NCI-H1105 treated with DMSO at 0.1 percent for 48 hours (cell line): Measurements from ENCODE around the gene RGS1.

Experiments
- DNase-seq: peaks from one replicate; lab custom pipeline; 2025; lab: John Stamatoyannopoulos, UW

The RGS1 gene

DNA sequence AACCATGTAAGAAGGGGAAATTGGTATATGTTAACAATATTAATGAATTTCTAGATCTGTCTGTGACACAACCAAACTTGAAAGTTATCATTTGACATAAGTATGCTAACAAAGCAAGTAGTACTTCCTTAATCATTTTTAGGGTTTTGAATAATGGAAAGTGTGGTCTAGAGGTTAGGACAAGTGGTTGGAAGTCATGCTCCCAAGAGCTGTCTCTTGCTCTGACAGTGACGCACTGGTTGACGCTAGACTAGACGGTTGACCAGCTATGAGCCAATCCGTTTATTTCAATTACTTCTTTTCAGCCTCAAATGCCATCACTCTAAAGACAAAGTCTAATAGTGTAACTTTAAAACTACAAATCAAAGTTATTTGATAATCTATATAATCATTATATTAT lies 20.7 kb upstream of the RGS1 start:
- DNase-seq = no peak

GRCh38 chr1:192555399-192555798 lies 20.2 kb upstream of the RGS1 start:
- no peak for DNase-seq

DNA sequence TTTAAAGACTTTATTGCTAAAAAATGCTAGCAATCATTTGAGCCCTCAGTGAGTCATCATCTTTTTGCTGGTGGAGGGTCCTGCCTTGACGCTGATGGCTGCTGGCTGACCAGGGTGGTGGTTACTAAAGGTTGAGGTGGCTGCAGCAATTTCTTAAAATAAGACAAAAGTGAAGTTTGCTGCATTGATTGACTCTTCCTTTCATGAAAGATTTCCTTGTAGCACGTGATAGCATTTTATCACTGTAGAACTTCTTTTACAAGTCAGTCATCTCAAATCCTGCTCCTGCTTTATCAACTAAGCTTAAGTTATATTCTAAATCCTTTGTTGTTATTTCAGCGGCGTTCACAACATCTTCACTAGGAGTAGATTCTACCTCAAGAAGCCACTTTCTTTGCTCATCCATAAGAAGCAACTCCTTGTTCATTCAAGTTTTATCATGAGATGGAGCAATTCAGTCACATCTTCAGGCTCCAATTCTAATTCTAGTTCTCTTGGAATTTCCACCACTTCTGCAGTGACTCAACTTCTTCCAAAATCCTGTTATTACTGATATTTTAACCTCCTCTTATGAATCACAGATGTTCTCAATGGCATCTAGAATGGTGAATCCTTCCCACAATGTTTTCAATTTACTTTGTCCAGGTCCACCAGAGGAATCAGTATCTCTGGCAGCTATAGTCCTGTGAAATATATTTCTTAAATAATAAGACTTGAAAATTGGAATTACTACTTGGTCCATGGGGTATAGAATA lies 17.6 kb upstream of the RGS1 start:
- DNase-seq = no peak

- no peak for DNase-seq
Observed at GRCh38 chr1:192559115-192560006, 16.2 kb upstream of the RGS1 start.

GRCh38 chr1:192561301-192561700 lies 14.3 kb upstream of the RGS1 start:
- no peak for DNase-seq

GRCh38 chr1:192563129-192563528 lies 12.4 kb upstream of the RGS1 start:
- no peak for DNase-seq

DNA sequence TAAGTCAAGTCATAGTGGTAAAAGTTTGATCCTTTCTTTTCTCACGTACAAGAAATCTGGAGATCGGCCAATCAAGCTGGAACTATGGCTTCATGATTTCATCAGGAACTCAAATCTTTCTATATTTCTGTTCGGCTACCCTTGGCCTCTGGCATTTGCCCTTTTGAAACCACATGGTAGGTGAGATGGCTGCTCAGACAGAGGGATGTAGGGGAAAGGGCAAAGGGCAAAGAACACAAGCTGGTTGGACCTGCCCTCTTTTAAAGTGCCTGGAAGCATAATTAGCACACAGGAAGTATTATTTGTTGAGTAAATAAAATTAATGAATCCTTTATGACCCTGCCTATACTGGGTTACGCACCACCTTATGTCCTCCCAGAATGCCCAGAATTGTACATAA lies 11.5 kb upstream of the RGS1 start:
- DNase-seq = no peak

DNA sequence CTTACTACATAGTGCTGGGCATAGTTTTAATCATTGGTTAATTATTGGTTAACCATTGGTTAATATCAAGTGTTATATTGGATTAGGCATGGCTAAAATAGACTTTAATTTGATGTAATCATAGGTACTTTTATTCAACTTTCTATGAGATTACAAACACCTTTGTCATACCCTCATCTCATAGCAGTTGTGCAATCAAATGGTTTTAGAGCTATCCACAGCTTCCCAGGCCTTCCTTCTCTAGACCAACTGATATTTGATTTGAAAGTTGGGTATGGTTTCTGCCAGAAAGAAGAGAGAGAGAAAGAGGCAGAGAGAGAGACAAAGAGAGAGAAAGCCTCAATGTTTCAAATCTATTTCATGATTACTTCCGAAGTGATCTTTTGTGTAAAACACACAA lies 9.6 kb upstream of the RGS1 start:
- no peak for DNase-seq

DNA sequence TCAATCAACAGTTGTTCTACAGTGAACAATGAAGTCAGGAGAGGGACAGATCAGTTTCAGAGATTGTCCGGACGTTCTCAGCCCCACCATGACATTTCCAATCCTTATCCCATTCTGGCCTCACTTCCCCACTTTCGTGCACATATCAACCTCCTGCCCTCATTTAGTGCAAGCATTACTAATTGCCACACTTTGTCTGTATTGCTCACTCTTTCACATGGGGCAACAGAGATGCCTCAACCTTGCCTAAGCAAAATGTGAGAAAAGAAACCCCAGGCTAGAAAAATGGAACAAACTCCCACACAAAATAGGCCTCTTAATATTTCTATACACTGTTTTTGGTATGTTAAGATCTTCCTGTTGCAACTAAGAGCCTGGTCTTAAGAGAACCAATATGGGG lies 8.9 kb upstream of the RGS1 start:
- no peak for DNase-seq

DNA sequence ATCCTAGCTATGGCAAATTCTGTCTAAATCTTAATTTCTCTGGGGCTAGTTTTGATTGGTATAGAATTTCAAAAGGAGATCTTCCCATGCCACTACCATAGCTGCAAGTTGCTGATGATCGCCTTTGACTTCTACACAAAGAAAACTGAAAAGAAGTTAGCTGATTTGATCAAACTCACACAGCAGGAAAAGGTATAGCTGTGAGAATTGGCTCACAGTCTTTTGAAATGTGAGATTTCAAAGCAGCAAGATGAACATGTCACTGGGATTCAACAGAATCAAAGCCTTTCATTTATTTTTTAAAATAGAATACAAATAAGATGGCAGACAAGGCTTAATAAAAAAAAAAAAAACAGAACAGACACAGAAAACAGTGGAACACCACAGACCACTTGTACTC lies 7.5 kb upstream of the RGS1 start:
- no peak for DNase-seq

GRCh38 chr1:192571668-192572067 lies 3.9 kb upstream of the RGS1 start:
- DNase-seq = no peak

DNA sequence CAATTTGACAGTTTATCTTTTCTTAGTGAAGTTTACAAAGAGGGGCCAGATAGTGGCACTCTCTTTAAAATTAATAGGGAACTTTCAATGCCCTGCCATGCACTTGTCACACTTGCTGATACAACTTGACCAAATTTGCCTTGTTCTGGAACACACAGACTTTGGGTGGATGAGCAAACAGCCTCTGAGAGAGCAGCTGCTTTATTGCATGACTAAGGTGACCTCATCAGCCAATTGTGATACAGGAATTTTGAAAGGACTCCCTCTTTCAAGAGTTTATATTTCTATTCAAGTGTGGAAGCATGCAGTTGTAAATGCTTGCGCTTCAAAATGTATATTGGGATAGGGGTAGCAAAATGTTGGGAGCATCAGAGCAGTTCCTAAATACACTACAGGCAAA lies 2.1 kb upstream of the RGS1 start:
- no peak for DNase-seq

GRCh38 chr1:192574073-192574472 lies 1.5 kb upstream of the RGS1 start:
- DNase-seq = no peak

DNA sequence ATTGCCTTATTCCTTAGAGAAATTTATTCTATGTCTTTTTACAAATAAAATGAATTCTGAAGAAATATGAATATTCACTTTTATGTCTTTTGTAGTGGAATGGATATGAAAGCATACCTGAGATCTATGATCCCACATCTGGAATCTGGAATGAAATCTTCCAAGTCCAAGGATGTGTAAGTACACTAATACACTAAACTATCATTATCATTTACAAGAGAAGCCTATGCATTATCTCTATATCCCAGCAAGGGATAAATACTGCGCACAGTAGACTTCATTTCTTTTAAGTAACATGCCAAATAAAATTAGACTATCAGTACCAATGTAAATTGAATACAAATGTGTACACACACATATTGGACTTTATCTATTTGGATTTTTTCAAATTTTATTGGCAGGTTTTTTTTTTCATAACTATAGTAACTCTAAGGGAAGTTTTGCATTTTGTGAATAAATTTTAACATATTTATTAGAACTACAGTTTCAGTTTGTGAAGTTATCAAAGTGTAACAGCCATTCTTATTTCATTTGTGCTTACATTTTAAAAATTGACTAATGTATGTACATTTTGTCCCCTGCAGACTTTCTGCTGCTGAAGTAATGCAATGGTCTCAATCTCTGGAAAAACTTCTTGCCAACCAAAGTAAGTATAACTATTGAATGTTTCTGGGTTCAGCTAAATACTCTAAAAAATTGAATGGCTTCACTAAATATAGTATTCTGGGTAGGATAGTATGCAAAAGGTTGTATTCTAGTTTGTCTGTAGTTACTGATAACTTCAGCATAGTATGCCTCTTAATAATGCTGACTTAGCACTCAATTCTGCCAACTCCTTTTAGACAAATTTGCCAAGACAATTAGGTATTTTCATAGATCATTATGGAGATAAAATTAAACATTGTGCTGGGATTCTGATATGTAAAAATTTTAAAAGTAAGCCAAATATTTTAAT lies 894 bp downstream of the RGS1 start:
- no peak for DNase-seq

DNA sequence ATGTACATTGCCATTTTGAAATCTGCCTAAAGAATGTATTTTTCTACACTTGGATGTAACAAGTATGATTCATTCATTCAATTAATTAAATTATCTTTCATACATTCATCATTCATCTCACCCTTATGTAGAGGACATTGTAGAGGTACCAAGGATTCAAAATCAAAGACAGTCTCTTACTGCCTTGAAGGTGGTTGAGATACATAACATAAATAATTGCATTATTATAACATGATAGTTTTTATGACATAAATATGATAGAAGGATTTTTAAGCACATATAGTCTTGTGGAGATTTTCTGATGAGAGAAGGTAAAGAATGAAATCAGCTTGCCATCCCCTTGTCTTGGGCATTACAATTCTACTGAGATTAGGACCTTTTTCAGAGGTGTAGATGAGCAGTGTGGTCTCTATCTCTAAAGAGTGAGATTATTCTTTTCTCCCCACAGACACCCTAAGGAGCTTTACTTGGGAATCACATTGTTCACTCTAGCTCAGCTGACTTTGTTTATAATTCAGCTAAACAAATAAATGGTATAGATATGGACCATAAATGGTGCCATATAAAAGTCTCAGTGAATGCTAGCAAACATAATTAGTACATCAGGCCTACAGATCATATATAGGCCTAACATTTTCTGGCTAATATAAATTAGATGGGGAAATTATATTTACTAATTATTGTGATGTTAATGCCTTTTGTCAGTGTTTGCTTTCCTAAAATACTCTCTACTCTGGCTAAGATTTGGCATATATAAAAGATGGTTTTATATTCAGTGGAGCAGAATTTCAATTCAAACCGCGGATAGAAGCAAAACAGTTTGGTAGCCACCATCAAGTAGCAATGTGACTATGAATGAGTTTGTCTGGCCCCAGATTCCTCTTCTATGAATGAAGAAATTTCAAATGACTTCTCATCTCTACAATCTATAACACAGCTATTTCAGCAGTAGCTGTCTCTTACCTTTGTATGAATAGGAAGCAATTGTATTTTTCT lies 1.9 kb downstream of the RGS1 start:
- no peak for DNase-seq

DNA sequence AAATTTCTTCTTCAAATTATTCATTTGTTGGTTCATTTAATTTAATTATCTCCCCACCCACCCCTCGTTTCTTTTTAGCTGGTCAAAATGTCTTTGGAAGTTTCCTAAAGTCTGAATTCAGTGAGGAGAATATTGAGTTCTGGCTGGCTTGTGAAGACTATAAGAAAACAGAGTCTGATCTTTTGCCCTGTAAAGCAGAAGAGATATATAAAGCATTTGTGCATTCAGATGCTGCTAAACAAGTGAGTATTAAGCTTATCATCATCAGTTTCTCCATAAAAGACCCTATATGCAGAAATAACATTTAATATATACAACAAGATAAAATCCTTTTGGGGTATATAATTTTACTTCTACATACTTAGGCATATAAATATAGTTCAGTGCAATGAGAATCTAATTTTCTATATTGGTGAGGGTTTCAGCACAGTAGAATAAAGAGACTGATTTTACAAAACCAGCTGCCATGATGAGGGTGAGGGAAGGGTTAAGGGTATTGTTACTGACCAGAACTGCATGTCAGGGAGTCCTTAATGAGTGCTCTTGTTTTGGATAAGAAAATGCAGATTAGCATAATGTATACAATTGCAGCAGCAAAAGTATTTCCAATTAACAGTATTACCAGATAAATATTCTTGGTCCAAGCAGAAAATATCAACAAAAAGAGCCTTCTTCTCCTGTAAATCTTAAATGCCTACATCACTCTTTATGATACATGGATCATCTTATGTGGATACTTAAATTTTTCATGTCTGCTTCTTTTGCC lies 2.8 kb downstream of the RGS1 start:
- DNase-seq = no peak

DNA sequence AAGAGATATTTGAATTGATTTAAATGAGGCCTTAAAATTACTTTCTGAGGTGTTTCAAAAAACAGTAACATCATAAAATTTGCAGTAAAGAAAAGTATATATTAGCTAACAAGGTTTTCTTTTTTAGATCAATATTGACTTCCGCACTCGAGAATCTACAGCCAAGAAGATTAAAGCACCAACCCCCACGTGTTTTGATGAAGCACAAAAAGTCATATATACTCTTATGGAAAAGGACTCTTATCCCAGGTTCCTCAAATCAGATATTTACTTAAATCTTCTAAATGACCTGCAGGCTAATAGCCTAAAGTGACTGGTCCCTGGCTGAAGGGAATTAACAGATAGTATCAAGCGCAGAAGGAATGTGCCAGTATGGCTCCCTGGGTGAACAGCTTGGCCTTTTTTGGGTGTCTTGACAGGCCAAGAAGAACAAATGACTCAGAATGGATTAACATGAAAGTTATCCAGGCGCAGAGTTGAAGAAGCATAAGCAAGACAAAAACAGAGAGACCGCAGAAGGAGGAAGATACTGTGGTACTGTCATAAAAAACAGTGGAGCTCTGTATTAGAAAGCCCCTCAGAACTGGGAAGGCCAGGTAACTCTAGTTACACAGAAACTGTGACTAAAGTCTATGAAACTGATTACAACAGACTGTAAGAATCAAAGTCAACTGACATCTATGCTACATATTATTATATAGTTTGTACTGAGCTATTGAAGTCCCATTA lies 3.6 kb downstream of the RGS1 start:
- no peak for DNase-seq

DNA sequence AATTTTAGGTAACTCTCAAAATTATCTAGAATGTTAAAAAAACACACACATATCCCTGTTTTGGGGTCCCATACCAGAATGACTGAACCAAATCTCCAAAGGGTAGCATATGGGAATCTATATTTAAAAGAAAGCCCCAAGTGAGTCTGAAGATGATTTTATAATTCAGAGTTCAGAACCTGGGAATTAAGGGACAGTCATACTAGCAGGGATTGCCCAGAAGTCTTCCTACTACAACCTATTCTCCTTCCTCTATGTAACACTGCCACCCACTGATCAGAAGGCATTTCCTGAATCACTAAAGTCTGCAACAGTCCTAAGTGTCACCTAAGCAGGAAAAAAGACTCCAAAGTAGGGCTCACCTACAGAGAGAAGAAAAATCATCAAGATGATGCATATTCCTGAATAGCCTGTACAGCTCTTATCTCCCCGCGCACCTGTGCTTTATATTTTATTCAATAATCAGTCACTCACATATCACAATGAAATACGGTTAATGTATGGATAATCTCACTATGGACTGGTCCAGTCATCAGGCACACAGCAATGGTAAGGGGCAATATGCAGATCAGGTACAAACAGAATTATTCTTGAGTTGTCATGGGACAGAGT lies 4.9 kb downstream of the RGS1 start:
- DNase-seq = no peak
